ENCODE data around the gene RNF213. TPM values are rescaled to one million over a fixed set of nuclear protein-coding genes. Genes with fewer than 3 reads are reported as not detected.

The RNF213 gene
- total RNA-seq = 59.8 TPM

DNA sequence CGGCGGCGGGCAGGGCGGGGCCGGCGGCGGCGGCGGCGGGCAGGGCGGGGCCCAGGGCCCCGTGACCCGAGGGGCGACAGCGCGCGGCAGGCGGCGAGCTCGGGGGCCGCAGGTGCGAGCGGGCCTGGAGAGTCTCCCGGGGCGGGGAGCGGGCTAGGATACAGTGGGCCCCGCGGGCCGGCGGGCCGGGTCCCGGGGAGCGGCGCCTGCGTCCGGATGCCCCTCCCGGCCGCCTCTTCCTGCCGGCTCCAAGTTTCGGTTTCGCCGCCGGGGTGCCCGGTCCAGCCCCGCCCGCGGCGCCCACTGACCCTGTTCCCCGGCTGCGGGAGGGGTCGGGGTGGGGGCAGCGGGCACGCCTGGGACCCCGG, at the start of gene RNF213:
TSS of gene RNF213 (plus strand) at position 62 of the 368 bp plus-strand sequence. CDS start 2,830 bp downstream, outside the sequence.
- DNase-seq (ENCODE audit: low spot score) (peak; percentile 72), ATAC-seq (peak; percentile 52)

DNA sequence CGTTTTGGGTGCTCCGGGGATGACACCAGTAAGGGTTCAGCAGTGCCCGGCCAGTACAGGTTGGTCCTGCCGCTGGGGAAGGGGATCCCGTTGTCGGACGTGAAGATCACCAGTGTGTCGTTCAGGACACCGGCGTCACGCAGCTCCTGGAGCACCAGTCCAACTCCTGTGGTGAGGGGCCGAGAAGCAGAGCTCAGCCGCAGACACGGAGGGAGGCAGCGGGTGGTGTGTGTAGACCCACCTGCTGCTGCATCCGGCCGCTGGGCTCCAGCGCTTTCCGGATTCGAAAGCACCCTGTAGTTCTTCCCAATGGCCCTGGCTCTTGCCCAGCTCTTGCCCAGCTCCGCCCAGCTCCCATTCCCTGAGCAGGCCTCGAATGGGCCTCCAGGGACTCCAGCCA, 48.5 kb upstream of the RNF213 start:
- ATAC-seq (no peak), DNase-seq (ENCODE audit: low spot score) (no peak)

DNA sequence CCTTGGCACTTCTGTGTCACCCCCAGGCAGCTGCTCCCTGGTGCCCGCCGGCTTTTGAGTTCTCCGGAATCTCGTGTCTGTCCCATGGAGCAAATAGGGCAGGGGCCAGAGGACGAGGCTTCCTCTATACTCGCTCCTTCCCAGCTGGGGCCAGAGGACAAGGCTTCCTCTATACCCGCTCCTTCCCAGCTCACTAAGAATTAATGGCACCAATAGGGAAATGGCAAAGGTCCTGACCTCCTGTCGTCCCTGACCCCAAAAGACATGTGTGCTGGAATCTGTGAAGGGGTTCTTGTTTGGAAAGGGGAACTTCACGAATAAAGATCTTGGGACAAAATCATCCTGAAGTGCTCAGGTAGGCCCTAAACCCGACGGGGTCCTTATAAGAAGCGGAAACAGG, 48.1 kb upstream of the RNF213 start:
- no peak for DNase-seq (ENCODE audit: low spot score)
- peak; percentile 22 for ATAC-seq

DNA sequence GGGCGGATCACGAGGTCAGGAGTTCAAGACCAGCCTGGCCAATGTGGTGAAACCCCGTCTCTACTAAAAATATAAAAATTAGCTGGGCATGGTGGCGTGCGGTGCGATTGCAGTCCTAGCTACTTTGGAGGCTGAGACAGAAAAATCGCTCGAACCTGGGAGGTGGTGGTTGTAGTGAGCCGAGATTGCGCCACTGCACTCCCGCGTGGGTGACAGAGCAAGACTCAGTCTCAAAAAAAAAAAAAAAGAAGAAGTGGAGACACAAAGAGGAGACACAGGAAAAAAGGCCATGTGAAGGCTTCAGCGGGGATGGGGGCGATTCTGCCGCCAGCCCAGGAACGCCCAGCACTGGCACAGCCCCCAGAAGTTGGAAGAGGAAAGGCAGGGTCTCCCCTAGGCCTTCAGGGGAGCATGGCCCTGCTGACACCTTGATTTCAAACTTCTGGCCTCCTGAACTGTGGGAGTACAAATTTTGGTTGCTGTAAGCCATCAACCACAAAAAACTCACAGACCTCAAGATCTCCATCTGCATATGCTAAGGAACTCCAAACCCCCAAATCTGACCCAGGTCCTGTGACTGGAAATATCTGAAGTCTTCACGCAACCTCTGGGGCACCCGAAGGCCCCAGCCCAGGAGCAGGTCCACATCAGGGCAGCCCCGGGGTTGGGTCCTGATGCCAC, 47.5 kb upstream of the RNF213 start:
- no peak for ATAC-seq

DNA sequence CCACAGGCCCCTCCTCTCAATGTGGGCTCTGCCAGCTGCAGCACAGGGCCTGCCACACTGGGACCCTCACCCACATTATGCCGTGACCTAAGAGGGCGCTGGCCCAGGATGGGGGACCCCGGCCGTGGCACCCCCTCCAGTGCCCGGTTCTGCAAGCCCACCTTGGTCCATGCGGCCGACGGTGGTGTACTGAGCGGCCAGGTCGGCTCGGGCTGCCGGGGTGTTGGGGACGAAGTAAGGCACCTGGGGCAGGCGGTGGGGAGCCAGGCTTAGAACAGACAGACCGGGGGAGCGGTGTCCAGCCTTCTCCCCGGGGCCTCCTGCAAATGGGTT, 47.0 kb upstream of the RNF213 start:
- DNase-seq (ENCODE audit: low spot score) (no peak), ATAC-seq (no peak)

More for the DNA sequence above, 47.5 kb upstream of the RNF213 start:
- no peak for DNase-seq (ENCODE audit: low spot score)

DNA sequence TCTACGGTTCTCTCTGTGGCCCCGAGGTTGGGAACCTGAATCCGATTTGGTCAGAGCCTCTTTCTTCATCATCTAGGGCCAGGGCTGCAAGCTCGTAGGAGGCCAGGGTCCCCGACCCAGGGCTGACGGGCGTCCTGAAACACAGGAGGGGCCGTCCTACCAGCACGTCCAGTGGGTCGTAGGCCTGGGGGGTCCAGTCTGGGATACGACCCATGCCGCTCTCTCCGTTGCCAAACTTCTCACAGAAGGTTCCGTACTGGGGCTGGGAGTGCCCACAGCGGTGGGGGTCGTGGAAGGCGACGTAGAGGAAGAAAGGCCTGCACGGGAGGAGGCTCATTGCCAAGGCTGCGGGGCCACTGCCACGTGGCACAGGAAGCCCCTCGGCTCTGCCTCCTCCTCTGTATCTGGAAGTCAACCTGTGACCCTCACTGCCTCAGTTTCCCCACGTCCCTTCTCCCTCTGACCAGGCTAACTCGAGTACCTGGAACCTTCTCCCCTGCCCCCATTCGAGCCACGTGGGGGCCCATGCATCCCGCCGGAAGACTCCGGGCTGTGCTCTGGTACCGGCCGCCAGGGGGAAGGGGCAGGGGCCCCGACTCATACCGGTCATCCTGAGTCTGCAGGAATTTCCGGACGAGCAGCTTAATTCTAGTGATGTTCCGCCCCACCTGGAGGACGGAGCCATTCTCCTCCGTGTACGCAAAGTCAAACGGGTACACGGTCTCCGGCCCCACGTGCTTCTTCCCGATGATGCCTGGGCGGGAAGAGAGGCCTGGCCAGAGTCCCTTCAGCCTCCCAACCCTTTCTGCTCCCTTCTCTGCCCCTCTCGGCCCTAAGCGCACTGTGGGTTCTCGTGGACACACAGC, 46.4 kb upstream of the RNF213 start:
- DNase-seq (ENCODE audit: low spot score) (no peak), ATAC-seq (no peak)

DNA sequence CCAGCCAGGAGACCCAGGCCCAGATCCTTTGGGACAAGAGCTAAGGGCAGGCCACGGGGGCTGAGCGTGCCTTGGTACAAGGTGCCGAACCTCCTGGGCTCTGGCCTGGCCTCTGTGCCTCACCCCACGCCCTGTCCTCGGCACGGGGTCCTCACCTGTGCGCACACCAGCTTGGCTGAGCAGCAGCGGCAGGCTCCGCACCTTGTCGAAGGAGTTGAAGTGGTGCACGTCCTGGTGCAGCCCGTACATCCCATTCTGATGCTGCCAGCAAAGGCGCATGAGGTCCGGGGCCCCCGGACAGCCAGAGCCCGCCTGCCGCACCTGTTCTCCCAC, 45.8 kb upstream of the RNF213 start:
- DNase-seq (ENCODE audit: low spot score) (no peak), ATAC-seq (no peak)

DNA sequence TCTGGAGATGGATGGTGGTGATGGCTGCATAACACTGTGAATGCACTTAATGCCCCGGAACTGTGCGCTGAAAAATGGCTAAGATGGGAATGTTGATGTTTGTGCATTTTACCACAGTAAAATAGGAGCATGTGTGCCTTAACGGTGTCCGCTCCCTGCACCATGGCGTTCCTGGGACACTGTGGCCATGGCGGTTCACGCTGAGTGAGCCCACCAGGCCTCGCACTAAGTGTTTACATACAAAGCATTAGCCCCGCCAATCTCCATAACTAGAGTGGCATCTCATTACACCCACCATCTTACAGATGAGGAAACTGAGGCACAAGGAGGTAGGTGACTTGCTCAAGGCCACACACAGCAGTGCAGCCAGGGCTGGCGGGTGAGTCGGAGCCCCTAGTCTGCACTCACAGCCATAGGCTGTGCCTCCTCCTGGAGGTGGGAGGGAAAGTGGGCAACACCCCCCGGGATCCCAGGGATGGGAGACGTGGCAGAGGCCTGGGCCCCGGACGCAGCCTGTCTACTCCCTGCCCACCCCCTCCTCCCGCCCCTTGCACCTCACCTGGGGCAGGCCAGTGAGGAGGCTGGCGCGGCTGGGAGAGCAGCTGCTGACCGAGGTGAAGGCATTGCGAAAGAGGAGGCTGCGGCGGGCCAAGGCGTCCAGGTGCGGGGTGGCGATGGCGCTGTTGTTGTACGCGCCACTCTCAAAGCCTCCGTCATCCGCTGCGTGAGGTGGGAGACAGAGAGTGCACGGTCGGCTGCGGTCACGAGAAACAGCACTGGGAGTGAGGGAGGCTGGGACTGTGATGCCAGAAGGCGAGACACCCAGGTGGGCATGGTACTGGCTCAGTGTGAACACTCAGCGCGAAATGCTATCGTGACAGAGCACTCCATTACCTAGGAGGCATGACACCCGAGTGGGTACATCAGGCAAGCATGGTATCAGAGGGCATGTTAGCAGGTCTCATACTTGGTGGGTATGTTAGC, 43.9 kb upstream of the RNF213 start:
- DNase-seq (ENCODE audit: low spot score) (no peak), ATAC-seq (no peak)

DNA sequence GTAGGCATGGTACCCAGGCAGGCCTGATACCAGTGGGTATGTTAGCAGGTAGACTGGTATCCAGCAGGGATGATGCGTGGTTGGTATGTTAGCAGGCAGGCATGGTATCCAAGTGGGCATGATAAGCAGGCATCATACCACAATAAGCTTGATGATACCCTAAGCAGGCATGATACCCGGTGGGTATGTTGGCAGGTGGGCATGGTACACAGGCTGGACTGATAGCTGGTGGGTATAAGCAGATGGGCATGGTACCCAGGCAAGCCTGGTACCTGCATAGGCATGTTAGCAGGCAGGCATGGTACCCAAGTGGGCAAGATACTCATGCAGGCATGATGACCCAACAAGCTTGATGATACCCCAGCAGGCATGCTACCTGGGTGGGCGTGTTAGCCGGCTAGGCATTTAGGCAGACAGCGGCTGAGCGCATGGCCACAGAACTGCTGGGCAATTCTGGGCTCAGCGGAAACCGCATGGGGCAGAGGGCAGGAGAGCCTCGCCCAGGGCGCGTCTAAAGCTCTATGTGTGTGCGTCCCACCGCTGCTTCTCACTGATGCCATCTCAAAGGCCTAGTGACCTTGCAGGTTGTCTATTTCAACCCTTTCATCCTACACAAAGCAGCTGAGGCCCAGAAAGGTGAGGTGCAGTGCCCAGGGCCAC, 42.8 kb upstream of the RNF213 start:
- DNase-seq (ENCODE audit: low spot score) = no peak
- ATAC-seq = no peak

DNA sequence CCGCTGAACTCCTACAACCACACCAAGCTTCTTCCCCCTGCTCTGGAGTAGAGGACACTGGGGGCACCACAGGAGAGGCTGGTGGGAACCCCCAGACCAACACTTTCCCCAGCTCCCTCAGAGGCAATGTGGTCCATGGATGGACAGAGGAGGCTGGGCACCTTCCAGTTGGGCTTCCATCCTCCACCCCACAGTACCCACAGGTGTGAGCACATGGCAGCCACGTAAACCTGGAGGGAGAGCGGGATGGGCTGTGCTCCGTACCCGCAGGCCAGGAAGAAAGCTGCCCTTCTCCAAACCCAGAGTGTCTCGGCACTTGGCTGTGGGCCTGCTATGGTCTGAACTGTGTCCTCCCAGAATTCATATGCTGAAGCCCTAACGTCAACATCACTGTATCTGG, 42.3 kb upstream of the RNF213 start:
- no peak for ATAC-seq
- no peak for DNase-seq (ENCODE audit: low spot score)

DNA sequence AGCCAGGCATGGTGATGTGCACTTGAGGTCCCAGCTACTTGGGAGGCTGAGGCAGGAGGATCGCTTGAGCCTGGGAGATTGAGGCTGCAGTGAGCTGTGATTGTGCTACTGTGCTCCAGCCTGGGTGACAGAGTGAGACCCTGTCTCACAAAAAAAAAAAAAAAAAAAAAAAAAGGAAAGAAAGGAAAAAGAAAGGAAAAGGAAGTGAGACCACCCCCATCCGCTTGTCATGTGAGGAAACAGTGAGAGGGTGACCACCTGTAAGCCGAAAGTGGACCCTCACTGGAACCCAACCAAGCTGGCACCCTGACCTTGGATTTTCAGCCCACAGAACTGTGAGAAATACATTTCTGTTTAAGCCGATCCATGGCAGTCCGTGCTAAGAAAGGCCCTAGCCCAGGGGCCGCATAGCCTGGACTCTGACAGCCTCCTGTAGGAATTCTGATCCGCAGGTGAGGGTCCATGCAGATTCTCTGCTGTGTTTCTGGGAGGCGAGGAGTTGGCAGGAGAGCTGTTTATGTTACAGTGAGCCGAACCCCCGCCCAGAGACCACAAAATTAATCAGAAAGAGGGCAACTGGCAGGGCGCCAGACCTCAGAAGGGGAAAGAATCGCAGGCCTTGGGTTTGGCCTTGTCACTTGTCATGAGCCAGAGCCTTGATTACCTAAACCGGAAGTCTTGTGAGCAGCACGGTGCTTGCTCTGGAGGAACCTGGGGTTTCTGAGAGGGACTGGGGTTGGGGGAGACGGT, 41.5 kb upstream of the RNF213 start:
- DNase-seq (ENCODE audit: low spot score) (peak; percentile 69), ATAC-seq (peak; percentile 55)

DNA sequence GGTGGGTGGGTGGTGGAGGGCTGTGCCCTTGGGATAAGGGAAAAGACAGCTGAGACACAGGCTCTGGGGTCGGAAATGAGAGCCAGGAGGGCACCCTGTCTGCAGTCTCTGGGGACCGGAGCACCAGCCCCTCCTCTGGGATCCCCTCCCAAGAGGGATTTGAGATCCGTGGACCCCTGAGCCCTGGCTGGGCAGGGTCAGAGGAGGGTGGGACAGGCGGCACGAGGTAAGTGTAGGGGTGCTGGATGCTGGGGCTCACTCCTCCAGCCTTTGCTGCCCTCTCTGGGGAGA, 40.9 kb upstream of the RNF213 start:
- DNase-seq (ENCODE audit: low spot score) (no peak), ATAC-seq (no peak)

DNA sequence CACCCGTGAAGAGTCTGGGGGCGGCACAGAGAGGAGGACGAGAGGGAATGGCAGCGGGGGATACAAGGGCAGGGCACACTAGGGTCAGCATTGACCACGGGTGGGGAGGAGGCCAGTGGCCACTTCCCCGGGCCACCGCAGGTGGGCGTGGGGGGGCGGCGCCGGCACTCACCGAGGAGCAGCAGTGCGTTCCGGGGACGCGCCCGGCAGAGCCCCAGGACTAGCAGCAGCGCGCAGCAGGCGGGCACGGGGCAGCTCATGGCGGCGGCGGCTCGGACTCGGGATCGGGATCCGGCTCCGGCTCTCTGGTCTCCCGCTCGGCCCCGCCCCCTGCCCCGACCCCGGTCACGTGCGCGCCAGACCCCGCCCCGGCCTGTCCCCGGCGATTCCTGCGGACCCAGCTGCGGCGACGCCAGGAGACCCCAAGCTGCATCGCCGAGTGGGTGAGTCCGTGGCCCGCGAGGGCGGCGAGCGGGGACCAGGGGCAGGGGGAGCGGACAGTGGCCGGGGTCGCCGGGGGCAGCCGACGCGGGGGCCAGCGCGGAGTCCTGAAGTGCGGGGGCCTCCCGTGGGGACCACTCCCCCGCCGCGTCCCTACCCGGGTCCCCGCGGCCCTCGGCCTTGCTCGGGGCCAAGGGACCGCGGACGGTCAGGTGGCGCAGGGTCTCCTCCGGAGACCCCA, 40.5 kb upstream of the RNF213 start, which contains the start of the genes SGSH and SLC26A11:
TSS of gene SGSH (minus strand) at position 280 of the 682 bp plus-strand sequence. CDS start at position 260, 20 bp downstream.
TSS of gene SLC26A11 (plus strand) at position 374 of the 682 bp plus-strand sequence. CDS start 1,134 bp downstream, outside the sequence.
- DNase-seq (ENCODE audit: low spot score) (peak; percentile 82), ATAC-seq (peak; percentile 94)

DNA sequence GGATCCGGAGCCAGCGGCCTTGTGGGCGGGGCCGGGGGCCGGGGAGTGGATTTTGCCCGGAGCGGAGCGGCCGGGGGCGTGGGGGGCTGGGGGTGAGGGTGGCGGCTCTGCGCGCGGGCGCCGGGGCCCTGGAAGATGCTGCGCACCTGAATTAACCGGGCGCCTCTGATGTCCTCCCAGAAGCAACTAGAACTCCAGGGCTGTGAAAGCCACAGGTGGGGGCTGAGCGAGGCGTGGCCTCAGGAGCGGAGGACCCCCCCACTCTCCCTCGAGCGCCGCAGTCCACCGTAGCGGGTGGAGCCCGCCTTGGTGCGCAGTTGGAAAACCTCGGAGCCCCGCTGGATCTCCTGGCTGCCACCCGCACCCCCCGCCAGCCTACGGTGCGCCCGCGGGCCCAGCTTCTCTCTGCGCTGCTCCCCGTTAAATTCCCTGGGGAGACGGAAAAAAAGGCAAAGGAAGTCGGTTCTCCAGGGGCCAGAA, 39.9 kb upstream of the RNF213 start:
- ATAC-seq = peak; percentile 46
- no peak for DNase-seq (ENCODE audit: low spot score)

DNA sequence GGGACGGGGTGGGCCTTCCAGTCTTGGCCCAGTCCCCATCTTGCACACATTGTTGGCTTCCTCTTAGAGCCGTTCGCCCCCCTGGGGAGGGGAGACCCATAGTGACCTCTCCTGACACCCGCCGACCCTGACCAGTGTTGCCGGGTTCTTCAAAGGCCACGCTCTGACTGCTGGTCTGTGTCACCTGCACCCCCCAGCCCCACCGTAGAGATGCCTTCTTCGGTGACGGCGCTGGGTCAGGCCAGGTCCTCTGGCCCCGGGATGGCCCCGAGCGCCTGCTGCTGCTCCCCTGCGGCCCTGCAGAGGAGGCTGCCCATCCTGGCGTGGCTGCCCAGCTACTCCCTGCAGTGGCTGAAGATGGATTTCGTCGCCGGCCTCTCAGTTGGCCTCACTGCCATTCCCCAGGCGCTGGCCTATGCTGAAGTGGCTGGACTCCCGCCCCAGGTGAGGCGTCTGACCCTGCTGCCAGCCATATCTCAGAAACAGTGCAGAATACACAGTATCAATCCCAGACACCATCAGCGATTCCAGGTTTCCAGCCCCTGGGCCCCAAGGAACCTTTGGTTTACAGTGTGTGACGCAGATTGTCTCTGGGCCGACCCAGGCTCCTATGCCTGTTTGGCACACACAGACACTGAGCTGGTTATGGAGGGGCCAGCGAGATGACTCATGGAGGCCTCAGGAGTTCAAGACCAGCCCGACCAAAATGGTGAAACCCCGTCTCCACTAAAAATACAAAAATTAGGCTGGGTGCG, 39.1 kb upstream of the RNF213 start:
- DNase-seq (ENCODE audit: low spot score) (no peak), ATAC-seq (no peak)

DNA sequence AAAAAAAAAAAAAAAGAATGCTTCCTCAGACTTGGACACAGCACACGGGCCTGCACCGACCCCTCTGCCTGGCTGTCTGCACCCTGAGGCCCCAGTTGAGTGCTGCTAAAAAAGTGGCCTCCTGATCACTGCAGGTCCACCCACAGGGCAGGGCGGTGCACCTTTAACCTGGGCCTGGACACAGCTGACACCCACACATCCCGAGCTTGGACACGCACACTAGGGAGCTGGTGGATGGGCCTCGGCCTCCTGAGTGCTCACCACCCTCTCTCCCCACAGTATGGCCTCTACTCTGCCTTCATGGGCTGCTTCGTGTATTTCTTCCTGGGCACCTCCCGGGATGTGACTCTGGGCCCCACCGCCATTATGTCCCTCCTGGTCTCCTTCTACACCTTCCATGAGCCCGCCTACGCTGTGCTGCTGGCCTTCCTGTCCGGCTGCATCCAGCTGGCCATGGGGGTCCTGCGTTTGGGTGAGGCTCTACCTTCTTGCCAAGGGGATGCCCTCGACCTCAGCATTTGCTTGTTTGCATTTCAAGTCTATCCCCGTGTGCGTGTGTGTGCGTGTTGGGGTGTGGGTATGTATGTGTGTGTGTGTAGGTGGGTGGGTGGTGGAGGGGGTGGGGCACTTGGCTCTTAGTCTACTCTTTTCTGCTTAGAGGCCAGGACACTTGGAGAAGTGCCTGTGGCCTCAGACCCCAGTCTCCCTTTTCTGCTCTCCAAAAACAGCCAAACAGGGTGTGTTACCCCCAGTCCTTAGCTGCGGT, 38.1 kb upstream of the RNF213 start:
- DNase-seq (ENCODE audit: low spot score) (no peak), ATAC-seq (no peak)

DNA sequence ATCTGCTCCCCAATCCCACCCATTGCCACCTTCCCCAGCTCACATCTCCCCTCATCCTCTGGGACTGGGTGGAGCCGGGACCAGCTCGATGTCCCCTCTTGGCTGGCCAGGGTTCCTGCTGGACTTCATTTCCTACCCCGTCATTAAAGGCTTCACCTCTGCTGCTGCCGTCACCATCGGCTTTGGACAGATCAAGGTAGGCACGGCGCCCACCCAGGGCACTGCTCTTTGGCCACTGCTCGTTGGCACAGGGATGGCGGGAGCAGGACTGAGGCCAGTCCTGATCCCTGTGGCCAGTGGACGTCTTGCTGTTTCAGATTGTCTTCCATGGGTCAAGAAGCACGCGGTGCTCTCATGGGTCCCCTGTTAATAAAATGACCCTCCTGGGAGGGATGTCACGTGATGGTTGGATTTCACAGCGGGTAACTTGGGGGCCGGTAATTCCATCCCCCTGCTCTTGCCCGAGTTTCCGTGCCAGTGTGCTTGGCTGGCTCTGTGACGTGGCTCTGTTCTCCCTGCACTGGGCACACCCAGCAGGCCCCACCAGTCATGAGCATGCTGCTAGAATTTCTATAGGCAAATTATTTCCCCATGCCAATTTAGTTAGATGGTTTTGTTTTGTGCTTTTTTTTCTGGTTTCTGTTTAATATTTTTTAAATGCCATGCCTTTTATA, 37.4 kb upstream of the RNF213 start:
- DNase-seq (ENCODE audit: low spot score) (no peak), ATAC-seq (no peak)
